Measurements from ENCODE around the gene RAB36.

GRCh38 chr22:23187211-23187610, 41.9 kb downstream of the RAB36 start:
- TF ChIP-seq CTCF (IDR thresholded peaks at IDR 0.05; ENCODE audit: poor library complexity): no peak
- no peak for TF ChIP-seq EZH2phosphoT487 (IDR thresholded peaks at IDR 0.05; ENCODE audit: low read depth, severe bottlenecking, unreplicated experiment)
- no peak for TF ChIP-seq EZH2 (IDR thresholded peaks at IDR 0.05; ENCODE audit: borderline replicate concordance)
